Stimulated activated CD8-positive, alpha-beta memory T cell treated with anti-CD3 and anti-CD28 coated beads, Interleukin-12 subunit alpha, Interleukin-12 subunit beta, amount 100 ng/mL, for 24 hours (primary cell): ENCODE measurements around the gene TOR2A.

Experiments used
- DNase-seq: peaks from one replicate; pipeline ENCODE4 v3.0.0-alpha.2; 2020; ENCODE audit errors: extremely low read depth

TOR2A gene

GRCh38 chr9:127720031-127720864, 14.8 kb downstream of the TOR2A start:
- no peak for DNase-seq

GRCh38 chr9:127717766-127718165, 17.3 kb downstream of the TOR2A start:
- DNase-seq, result no peak

GRCh38 chr9:127716412-127716811, 18.7 kb downstream of the TOR2A start:
- no peak for DNase-seq

- peak; percentile 95 for DNase-seq
Observed at GRCh38 chr9:127715470-127716337, 19.4 kb downstream of the TOR2A start, which contains the start of the genes PTRH1 and TTC16. TSS of gene PTRH1 (minus strand) at chr9:127715663. CDS start at chr9:127715639, 24 bp downstream. TSS of gene TTC16 (plus strand) at chr9:127716079. CDS start at chr9:127716146, 67 bp downstream.

GRCh38 chr9:127714951-127715469, 20.1 kb downstream of the TOR2A start:
- no peak for DNase-seq

- no peak for DNase-seq
Observed at GRCh38 chr9:127714020-127714750, 20.9 kb downstream of the TOR2A start.

GRCh38 chr9:127712867-127713266, 22.2 kb downstream of the TOR2A start:
- no peak for DNase-seq

- no peak for DNase-seq
Observed at GRCh38 chr9:127712371-127712770, 22.7 kb downstream of the TOR2A start.

- no peak for DNase-seq
Observed at GRCh38 chr9:127711831-127712274, 23.2 kb downstream of the TOR2A start.

- DNase-seq, result no peak
Observed at GRCh38 chr9:127711226-127711701, 23.8 kb downstream of the TOR2A start.

- DNase-seq, result no peak
Observed at GRCh38 chr9:127710204-127710783, 24.8 kb downstream of the TOR2A start.

GRCh38 chr9:127708952-127709587, 26.0 kb downstream of the TOR2A start:
- no peak for DNase-seq

GRCh38 chr9:127707766-127708165, 27.3 kb downstream of the TOR2A start:
- no peak for DNase-seq

- no peak for DNase-seq
Observed at GRCh38 chr9:127706836-127707241, 28.3 kb downstream of the TOR2A start, which contains the start of gene CFAP157. TSS of gene CFAP157 (plus strand) at chr9:127706988. CDS start at chr9:127707032, 44 bp downstream.

- no peak for DNase-seq
Observed at GRCh38 chr9:127705577-127706379, 29.3 kb downstream of the TOR2A start.

- DNase-seq, result no peak
Observed at GRCh38 chr9:127703289-127703946, 31.7 kb downstream of the TOR2A start.

GRCh38 chr9:127700594-127701255, 34.4 kb downstream of the TOR2A start:
- DNase-seq, result no peak

- DNase-seq, result no peak
Observed at GRCh38 chr9:127700140-127700539, 35.0 kb downstream of the TOR2A start.
